ENCODE data around the gene BCL2L1. TPM values are rescaled to one million over a fixed set of nuclear protein-coding genes. Genes with fewer than 3 reads are reported as not detected.

Gene BCL2L1
- total and polyA plus RNA-seq, 10 of the 15 experiments (the other 5 are each of a cell fraction or from before 2014, with no cell fraction given): 0.63 to 67.7 (median 43.6) TPM

DNA sequence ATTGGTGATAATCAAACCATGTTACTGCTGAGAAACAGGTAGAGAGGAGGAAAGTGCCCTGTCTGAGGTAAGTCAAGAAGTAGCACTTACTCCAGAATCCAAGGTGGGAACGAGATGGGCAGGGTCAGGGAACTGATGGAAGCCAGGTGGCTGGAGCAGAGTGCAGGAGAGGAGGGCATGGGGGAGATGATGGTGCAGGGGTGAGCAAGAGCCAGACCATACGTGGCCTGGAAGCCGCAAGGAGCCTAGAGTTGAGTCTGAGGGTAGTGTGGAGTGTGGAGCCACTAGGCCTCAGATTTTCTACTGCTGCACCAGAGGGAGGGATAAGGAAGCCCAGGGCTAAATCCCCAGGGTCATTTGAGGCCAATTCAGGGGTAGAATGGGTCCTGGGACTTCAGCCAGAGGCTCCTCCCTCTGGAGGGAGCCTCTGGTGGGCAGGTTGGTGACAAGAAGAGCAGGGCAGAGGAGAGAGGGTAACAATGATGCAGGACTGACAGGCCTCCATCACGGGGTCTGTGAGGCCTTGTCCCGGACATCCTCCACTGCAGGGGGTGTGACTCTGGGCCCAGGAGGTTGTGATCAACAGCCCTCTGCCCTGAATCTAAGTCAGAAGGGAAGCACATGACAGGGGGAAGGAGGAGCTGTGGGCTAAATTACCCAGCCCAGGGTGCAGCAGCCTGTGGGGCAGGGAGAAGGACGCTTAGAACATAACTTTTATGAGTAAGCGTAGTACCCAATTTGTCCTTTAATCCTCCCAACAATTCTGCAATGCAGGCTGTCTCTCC, 56.2 kb downstream of the BCL2L1 start:
- DNase-seq (ENCODE audit: low read depth, low spot score): no peak
- peaks cover 3% of the 10 kb centered on the region; the same call in 1 of the 2 replicates for H3K4me1 ChIP-seq (ENCODE audit: control insufficient read depth, insufficient read depth, low read length)
- TF ChIP-seq CUX1 (IDR thresholded peaks at IDR 0.05; ENCODE audit: insufficient replicate concordance, low read depth, low read length) (no peak), EZH2 (IDR thresholded peaks at IDR 0.05; ENCODE audit: borderline replicate concordance, control insufficient read depth, low read depth, low read length) (no peak), REST (IDR thresholded peaks at IDR 0.05; ENCODE audit: low read depth, low read length) (no peak), NFYB (IDR thresholded peaks at IDR 0.05; ENCODE audit: insufficient read depth, low read depth, low read length) (no peak), RB1 (IDR thresholded peaks at IDR 0.05; ENCODE audit: borderline replicate concordance) (no peak), NFXL1 (IDR thresholded peaks at IDR 0.05; ENCODE audit: borderline replicate concordance) (no peak)
- TF ChIP-seq, protein P1, sequence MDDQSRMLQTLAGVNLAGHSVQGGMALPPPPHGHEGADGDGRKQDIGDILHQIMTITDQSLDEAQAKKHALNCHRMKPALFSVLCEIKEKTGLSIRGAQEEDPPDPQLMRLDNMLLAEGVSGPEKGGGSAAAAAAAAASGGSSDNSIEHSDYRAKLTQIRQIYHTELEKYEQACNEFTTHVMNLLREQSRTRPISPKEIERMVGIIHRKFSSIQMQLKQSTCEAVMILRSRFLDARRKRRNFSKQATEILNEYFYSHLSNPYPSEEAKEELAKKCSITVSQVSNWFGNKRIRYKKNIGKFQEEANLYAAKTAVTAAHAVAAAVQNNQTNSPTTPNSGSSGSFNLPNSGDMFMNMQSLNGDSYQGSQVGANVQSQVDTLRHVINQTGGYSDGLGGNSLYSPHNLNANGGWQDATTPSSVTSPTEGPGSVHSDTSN (IDR thresholded peaks at IDR 0.05; ENCODE audit: insufficient replicate concordance, low read depth, low read length): no peak
- TF ChIP-seq, protein P2, sequence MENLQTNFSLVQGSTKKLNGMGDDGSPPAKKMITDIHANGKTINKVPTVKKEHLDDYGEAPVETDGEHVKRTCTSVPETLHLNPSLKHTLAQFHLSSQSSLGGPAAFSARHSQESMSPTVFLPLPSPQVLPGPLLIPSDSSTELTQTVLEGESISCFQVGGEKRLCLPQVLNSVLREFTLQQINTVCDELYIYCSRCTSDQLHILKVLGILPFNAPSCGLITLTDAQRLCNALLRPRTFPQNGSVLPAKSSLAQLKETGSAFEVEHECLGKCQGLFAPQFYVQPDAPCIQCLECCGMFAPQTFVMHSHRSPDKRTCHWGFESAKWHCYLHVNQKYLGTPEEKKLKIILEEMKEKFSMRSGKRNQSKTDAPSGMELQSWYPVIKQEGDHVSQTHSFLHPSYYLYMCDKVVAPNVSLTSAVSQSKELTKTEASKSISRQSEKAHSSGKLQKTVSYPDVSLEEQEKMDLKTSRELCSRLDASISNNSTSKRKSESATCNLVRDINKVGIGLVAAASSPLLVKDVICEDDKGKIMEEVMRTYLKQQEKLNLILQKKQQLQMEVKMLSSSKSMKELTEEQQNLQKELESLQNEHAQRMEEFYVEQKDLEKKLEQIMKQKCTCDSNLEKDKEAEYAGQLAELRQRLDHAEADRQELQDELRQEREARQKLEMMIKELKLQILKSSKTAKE (IDR thresholded peaks at IDR 0.05; ENCODE audit: low read depth, poor library complexity, severe bottlenecking): no peak

More for the DNA sequence above, 56.2 kb downstream of the BCL2L1 start:
- FAIRE-seq: no peak
- H3K79me2 ChIP-seq (ENCODE audit: control insufficient read depth, insufficient read depth, low read length): no peaks in the 10 kb centered on the region
- no peaks in the 10 kb centered on the region for H3K27me3 ChIP-seq (replicated peaks in 1 of 2; ENCODE audit: control insufficient read depth in 2 of 2, insufficient read depth in 2 of 2, low read length in 1 of 2)
- H3K36me3 ChIP-seq (ENCODE audit: control insufficient read depth in 2 of 2, insufficient read depth in 2 of 2, low read length in 1 of 2): peaks cover 0 to 12% of the 10 kb centered on the region in 2 experiments; a peak in 3 of 4 replicates
- no peaks in the 10 kb centered on the region for H3K9me3 ChIP-seq (replicated peaks; ENCODE audit: control insufficient read depth, insufficient read depth, low read length)
- H3K4me2 ChIP-seq (ENCODE audit: control insufficient read depth, insufficient read depth): no peak overlapping the region
- in situ Hi-C loops (cut with MboI): no loop called here
- ATAC-seq: no peak
- SMC1A ChIA-PET (ENCODE audit: uncharacterized antibody, unreplicated experiment): interaction anchor here (9.8 kb wide), 1 partner anchor 54 kb away, joined by 321 read pairs; the partner anchor contains the start of gene BCL2L1
- H3K9ac ChIP-seq (ENCODE audit: control insufficient read depth, insufficient read depth, low read length): no peak overlapping the region
- BruUV-seq (replicated peaks): no TSS peak
- RAD21 ChIA-PET (ENCODE audit: unreplicated experiment): interaction anchor here (0.8 to 3.1 kb wide), 2 partner anchors 52 to 57 kb away, joined by 3 to 15 read pairs; no protein-coding TSS in a partner anchor
- no peak overlapping the region for H3K27ac ChIP-seq (ENCODE audit: control insufficient read depth, insufficient read depth)
- CTCF ChIA-PET: interaction anchor here (0.8 to 7.3 kb wide), 4 partner anchors 18 to 57 kb away, joined by 3 to 531 read pairs (median 4); partner anchors contain the start of gene BCL2L1
- no peak overlapping the region for H3K4me3 ChIP-seq
- no peak overlapping the region for H2AFZ ChIP-seq (ENCODE audit: control insufficient read depth, low read depth, low read length)
- intact Hi-C loops (cut with micrococcal nuclease; ENCODE audit: unreplicated experiment): no loop called here
- H4K20me1 ChIP-seq (ENCODE audit: control insufficient read depth, insufficient read depth): no peaks in the 10 kb centered on the region
- 70% methylated on average over 7 of the region's 7 CpGs for WGBS (ENCODE audit: insufficient coverage, insufficient replicate concordance, low lambda C conversion rate, missing lambda C conversion rate)
- POLR2A ChIA-PET: no interaction called here
